Measurements from ENCODE around the gene DLG1.

- no peak for TF ChIP-seq POLR2A (IDR thresholded peaks at IDR 0.05; ENCODE audit: borderline replicate concordance, extremely low read depth, insufficient read depth, insufficient read length)
- TF ChIP-seq MAX (IDR thresholded peaks at IDR 0.05) = no peak
- no peak for TF ChIP-seq EZH2 (IDR thresholded peaks at IDR 0.05)
- TF ChIP-seq, protein P1, sequence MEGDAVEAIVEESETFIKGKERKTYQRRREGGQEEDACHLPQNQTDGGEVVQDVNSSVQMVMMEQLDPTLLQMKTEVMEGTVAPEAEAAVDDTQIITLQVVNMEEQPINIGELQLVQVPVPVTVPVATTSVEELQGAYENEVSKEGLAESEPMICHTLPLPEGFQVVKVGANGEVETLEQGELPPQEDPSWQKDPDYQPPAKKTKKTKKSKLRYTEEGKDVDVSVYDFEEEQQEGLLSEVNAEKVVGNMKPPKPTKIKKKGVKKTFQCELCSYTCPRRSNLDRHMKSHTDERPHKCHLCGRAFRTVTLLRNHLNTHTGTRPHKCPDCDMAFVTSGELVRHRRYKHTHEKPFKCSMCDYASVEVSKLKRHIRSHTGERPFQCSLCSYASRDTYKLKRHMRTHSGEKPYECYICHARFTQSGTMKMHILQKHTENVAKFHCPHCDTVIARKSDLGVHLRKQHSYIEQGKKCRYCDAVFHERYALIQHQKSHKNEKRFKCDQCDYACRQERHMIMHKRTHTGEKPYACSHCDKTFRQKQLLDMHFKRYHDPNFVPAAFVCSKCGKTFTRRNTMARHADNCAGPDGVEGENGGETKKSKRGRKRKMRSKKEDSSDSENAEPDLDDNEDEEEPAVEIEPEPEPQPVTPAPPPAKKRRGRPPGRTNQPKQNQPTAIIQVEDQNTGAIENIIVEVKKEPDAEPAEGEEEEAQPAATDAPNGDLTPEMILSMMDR (IDR thresholded peaks at IDR 0.05 in 2 of 3, conservative IDR thresholded peaks at IDR 0.05 in 1 of 3; ENCODE audit: borderline replicate concordance in 1 of 3, insufficient read depth in 1 of 3, low read depth in 2 of 3, low read length in 2 of 3) = no peak
- TF ChIP-seq EGR1 (IDR thresholded peaks at IDR 0.05; ENCODE audit: low read depth) = no peak
- no peak for TF ChIP-seq JUND (IDR thresholded peaks at IDR 0.05)
- TF ChIP-seq SP1 (IDR thresholded peaks at IDR 0.05; ENCODE audit: low read depth) = no peak
- TF ChIP-seq ZBTB33 (IDR thresholded peaks at IDR 0.05; ENCODE audit: extremely low read depth, insufficient replicate concordance, low read length) = no peak
- no peak for TF ChIP-seq POLR2AphosphoS5 (IDR thresholded peaks at IDR 0.05; ENCODE audit: low read depth, low read length)
- no peak for TF ChIP-seq REST (IDR thresholded peaks at IDR 0.05; ENCODE audit: low read depth)
- no peak for TF ChIP-seq SIN3A (IDR thresholded peaks at IDR 0.05; ENCODE audit: low read depth)
- TF ChIP-seq ATF3 (IDR thresholded peaks at IDR 0.05) = no peak
- no peak for TF ChIP-seq YY1 (IDR thresholded peaks at IDR 0.05; ENCODE audit: extremely low read depth, insufficient replicate concordance, low read depth, low read length)
- no peak for TF ChIP-seq TCF7L2 (IDR thresholded peaks at IDR 0.05; ENCODE audit: borderline replicate concordance, extremely low read depth, insufficient read depth, insufficient read length)
Observed at GRCh38 chr3:197195326-197195725, 103.1 kb downstream of the DLG1 start.

Data from HCT116 (cell line).